A549 (cell line): ENCODE data around the gene HUNK. TPM values are rescaled to one million over a fixed set of nuclear protein-coding genes. Genes with fewer than 3 reads are reported as not detected.

Source experiments
- ATAC-seq, 2 experiments: fragments of 200-7000 bp in 1 of 2; fragments of >200 bp in 1 of 2; cut with Nextera tagmentation in 1 of 2; cut with Tn5 transposase in 1 of 2; 3 replicates each; pipeline versions ENCODE4 v1.8.0 to v1.9.1; 2018 to 2020; ENCODE audit warnings: mild to moderate bottlenecking in 1 of 2, moderate library complexity in 1 of 2
- CTCF ChIA-PET: fragments of 300-600 bp; sonication (Branson Sonifier 250); formaldehyde crosslinking; extraction: SDS; loops from one replicate; lab custom pipeline; 2021; ENCODE audit warnings: antibody characterized with exemption, inconsistent platforms; lab: Yijun Ruan, JAX
- POLR2A ChIA-PET: fragments of 350-600 bp; formaldehyde crosslinking; extraction: SDS; loops from one replicate; lab custom pipeline; 2021; ENCODE audit warnings: antibody characterized with exemption, inconsistent platforms; lab: Yijun Ruan, JAX
- DNase-seq, 2 experiments: peaks; one replicate each; pipeline versions ENCODE4 v3.0.0 to v3.0.0-alpha.2; 2011 to 2016; ENCODE audit warnings: low read depth in 1 of 2, low spot score in 1 of 2
- FAIRE-seq: peaks from 2 replicates; lab custom pipeline; 2011; peaks lifted over from hg19 to GRCh38; lab: Jason Lieb, UNC
- H3K27ac ChIP-seq, 2 experiments: fragments of >200 bp; sonication (Bioruptor Twin); formaldehyde crosslinking; 3 replicates each; pipeline ENCODE4 v1.5.1; 2016 to 2017
- H3K4me1 ChIP-seq: fragments of >200 bp; sonication (Bioruptor Twin); formaldehyde crosslinking; 3 replicates; pipeline ENCODE4 v1.6.1; 2016
- H3K4me2 ChIP-seq: fragments of >200 bp; sonication (Bioruptor Twin); formaldehyde crosslinking; 3 replicates; pipeline ENCODE4 v1.6.1; 2016
- H3K4me3 ChIP-seq: fragments of >200 bp; sonication (Bioruptor Twin); formaldehyde crosslinking; 3 replicates; pipeline ENCODE4 v1.5.1; 2016
- H3K9me3 ChIP-seq: fragments of >200 bp; sonication (Bioruptor Twin); formaldehyde crosslinking; 3 replicates; pipeline ENCODE4 v1.6.1; 2016
- BHLHE40 ChIP-seq: IDR thresholded peaks from 2 replicates; pipeline ENCODE4 v1.6.1; 2012; ENCODE audit warnings: low read depth, low read length, inconsistent platforms
- EHF ChIP-seq: fragments of 250-450 bp; sonication (Bioruptor Pico); IDR thresholded peaks from 2 replicates; pipeline ENCODE4 v1.5.0; 2020; ENCODE audit warnings: mild to moderate bottlenecking
- FOXS1 ChIP-seq: fragments of 250-450 bp; sonication (Bioruptor Pico); IDR thresholded peaks from 2 replicates; pipeline ENCODE4 v1.5.0; 2020; ENCODE audit warnings: mild to moderate bottlenecking, moderate library complexity
- NFE2L2 ChIP-seq: fragments of 150-350 bp; conservative IDR thresholded peaks from 2 replicates; pipeline ENCODE4 v1.6.1; 2014; ENCODE audit warnings: low read length
- NPAS2 ChIP-seq: fragments of 250-450 bp; sonication (Bioruptor Pico); IDR thresholded peaks from 2 replicates; pipeline ENCODE4 v1.8.0; 2022; ENCODE audit warnings: mild to moderate bottlenecking, moderate library complexity, borderline replicate concordance
- POLR2A ChIP-seq: IDR thresholded peaks from 2 replicates; pipeline ENCODE4 v1.6.1; 2012; ENCODE audit warnings: mild to moderate bottlenecking, low read length
- POLR2AphosphoS2 ChIP-seq: conservative IDR thresholded peaks from 2 replicates; pipeline ENCODE4 v1.6.1; 2012; ENCODE audit warnings: low read length, improper control_type of control experiment, inconsistent platforms
- RAD21 ChIP-seq, 2 experiments: fragments of >200 bp in 1 of 2; sonication (Bioruptor Twin) in 1 of 2; formaldehyde crosslinking in 1 of 2; IDR thresholded peaks in 1 of 2; conservative IDR thresholded peaks in 1 of 2; 2 replicates in 1 of 2; 3 replicates in 1 of 2; pipeline ENCODE4 v1.6.1; 2012 to 2018; ENCODE audit warnings: inconsistent platforms in 1 of 2
- SMC3 ChIP-seq: fragments of >200 bp; sonication (Bioruptor Twin); formaldehyde crosslinking; IDR thresholded peaks from 3 replicates; pipeline ENCODE4 v1.6.1; 2018; ENCODE audit warnings: inconsistent platforms
- SREBF2 ChIP-seq: fragments of 450-650 bp; IDR thresholded peaks from 2 replicates; pipeline ENCODE4 v1.6.1; 2014; ENCODE audit warnings: mild to moderate bottlenecking, moderate library complexity
- TP53 ChIP-seq: fragments of 250-450 bp; sonication (Bioruptor Pico); IDR thresholded peaks from 2 replicates; pipeline ENCODE4 v1.5.0; 2021; ENCODE audit warnings: mild to moderate bottlenecking, moderate library complexity
- ZC3H11A ChIP-seq: fragments of 450-650 bp; IDR thresholded peaks from 2 replicates; pipeline ENCODE4 v1.6.1; 2014; ENCODE audit warnings: antibody characterized with exemption, mild to moderate bottlenecking
- ZFP36 ChIP-seq: fragments of 450-650 bp; IDR thresholded peaks from 2 replicates; pipeline ENCODE4 v1.6.1; 2014; ENCODE audit warnings: borderline replicate concordance; ENCODE audit not compliant: partially characterized antibody
- WGBS: methylation state at CpG from one replicate; pipeline ENCODE4 v1.1.6; 2017; ENCODE audit errors: missing lambda C conversion rate; 5-methylcytosine and 5-hydroxymethylcytosine counted together
- polyA plus RNA-seq, 4 experiments: library from polyadenylated mRNA; depleted of rRNA in 3 of 4; stranded (reverse); fragments of >200 nt; fragmentation: RNase III in 1 of 4; extraction: RNeasy Plus Mini Kit Qiagen cat#74134 plus additional on column Dnase treatment in 1 of 4; gene quantifications; 2 replicates in 3 of 4; 3 replicates in 1 of 4; pipeline ENCODE4 v1.2.3, GENCODE V29; 2011 to 2017
- TF ChIP-seq, protein P1 (sequence below): IDR thresholded peaks from 2 replicates; pipeline ENCODE4 v1.6.1; 2012
- TF ChIP-seq, protein P2 (sequence below): fragments of >200 bp; sonication (Bioruptor Twin); formaldehyde crosslinking; IDR thresholded peaks from 2 replicates; pipeline ENCODE4 v1.6.1; 2016

The HUNK gene
- polyA plus RNA-seq, 2 of the 4 experiments (the other 2 are of a cell fraction) = 0.44 to 0.52 TPM

DNA sequence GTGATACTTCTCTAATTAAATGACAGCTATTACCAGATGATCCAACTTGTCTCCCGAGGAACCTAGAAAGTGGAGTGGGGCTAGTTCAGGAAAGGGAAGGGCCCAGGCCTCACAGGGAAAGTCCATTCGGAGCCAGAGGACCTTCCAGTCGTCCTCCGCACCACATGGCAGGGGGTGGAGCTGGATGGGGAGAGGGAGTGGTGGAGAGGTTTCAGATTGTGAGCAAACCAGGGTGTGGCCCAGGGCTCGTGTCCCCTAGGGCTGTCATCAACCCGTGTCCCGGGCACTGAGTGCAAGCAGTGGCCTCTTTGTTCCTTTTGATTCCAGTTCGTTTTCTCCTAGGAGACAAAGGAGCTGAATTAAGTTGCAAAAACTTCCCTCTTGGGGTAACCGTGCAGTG is 114.9 kb downstream of the HUNK start:
- DNase-seq (no peak), FAIRE-seq (no peak), ATAC-seq (no peak)
- Histone ChIP-seq H3K4me3 (no peak overlapping the region), H3K9me3 (no peaks in the 10 kb centered on the region), H3K4me2 (no peak overlapping the region), H3K4me1 (no peaks in the 10 kb centered on the region), H3K27ac (no peak overlapping the region)
- 31% methylated on average over 9 of the region's 9 CpGs for WGBS
- TF ChIP-seq POLR2A (no peak), BHLHE40 (no peak), SMC3 (no peak)
- POLR2A ChIA-PET = no interaction called here
- CTCF ChIA-PET = no interaction called here

DNA sequence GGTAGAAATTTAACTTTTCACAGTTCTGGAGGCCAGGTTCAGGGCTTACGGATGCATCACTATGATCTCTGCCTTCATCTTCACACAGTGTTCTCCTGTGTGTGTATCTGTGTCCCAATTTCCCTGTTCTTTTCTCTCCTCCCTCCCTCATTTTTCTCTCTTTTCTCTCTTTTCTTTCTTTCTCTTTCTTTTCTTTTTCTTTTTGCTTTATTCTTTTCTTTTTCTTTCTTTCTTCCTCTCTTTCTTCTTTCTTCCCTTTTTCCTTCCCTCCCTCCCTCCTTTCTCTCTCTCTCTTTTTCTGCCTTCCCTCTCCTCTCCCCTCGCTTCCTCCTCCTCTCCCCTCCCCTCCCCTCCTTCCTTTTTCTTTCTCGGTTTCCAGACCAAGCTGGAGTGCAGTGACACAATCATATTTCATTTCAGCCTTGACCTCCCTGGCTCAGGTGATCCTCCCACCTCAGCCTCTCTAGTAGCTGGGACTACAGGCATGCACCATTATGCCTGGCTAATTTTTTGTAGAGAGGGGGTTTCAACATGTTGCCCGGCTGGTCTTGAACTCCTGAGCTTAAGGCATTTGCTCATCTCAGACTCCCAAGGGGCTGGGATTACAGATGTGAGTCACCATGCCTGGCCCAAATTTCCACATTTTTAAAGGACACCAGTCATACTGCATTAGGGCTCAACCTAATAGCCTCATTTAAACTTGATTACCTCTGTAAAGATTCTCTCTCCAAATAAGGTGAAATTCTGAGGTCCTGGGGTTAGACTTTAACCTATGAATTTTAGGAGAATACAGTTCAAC is 115.9 kb downstream of the HUNK start:
- ChIA-PET POLR2A (no interaction called here), CTCF (no interaction called here)
- DNase-seq = no peak
- TF ChIP-seq FOXS1 (CRISPR knock-in tag) = no peak
- 76% methylated on average over 3 of the region's 4 CpGs for WGBS
- Histone ChIP-seq H3K4me1 (no peaks in the 10 kb centered on the region), H3K27ac (no peak overlapping the region), H3K9me3 (no peaks in the 10 kb centered on the region), H3K4me2 (no peak overlapping the region), H3K4me3 (no peak overlapping the region)
- no peak for FAIRE-seq
- ATAC-seq = no peak

DNA sequence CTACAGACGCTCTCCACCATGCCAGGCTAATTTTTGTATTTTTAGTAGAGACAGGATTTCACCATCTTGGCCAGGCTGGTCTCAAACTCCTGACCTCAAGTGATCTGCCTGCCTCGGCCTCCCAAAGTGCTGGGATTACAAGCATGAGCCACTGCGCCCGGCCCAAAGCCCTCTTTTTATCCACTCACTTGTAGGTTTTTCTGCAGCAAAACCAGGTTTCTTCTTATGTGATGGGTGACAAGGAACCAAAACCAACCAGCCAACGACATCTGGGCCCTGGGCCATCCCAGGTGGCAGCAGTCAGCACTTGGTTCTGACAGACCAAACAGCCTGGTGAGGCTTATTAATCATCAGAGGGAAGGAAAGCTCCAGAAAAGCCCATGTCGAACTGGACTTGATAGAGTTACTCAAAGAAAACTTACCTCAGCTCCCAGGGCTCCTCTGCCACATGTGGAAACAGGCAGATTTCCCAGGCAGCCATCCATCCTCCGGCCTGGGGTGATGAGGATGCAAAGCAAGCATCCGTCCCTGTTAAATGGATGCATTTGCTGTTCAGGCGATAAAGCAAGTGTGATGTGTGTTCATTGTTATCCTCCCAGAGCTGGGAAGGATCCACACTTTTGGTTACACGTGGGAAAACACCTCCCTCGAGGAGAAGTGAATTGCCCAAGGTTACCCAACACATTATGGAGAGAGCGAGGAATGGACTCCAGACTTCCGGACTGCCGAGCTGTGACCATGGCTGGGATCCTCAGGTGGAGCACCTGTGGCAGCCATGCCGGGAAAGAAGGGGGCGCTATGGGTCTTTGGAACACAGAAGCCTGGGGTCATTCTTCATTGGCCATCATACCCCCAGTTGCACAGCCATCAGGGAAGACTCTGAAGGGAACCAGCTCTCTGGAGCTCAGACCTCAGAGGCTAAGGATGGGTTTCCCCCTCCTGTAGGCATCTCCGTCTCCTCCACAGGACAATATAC is 118.8 kb downstream of the HUNK start:
- FAIRE-seq (no peak), DNase-seq (no peak), ATAC-seq (no peak)
- Histone ChIP-seq H3K4me2 (no peak overlapping the region), H3K4me3 (no peak overlapping the region), H3K9me3 (no peaks in the 10 kb centered on the region), H3K4me1 (no peaks in the 10 kb centered on the region), H3K27ac (no peak overlapping the region)
- 68% methylated on average over 15 of the region's 17 CpGs for WGBS
- CTCF ChIA-PET = interaction anchor here (0.6 kb wide), 1 partner anchor 267 kb away, joined by 3 read pairs; no protein-coding TSS in a partner anchor
- POLR2A ChIA-PET = no interaction called here
- peak in 1 of 2 experiments; percentile 19; a peak in 1 of 5 replicates for TF ChIP-seq RAD21 (conservative IDR thresholded peaks at IDR 0.05 in 1 of 2, IDR thresholded peaks at IDR 0.05 in 1 of 2)
- no peak for TF ChIP-seq ZFP36

DNA sequence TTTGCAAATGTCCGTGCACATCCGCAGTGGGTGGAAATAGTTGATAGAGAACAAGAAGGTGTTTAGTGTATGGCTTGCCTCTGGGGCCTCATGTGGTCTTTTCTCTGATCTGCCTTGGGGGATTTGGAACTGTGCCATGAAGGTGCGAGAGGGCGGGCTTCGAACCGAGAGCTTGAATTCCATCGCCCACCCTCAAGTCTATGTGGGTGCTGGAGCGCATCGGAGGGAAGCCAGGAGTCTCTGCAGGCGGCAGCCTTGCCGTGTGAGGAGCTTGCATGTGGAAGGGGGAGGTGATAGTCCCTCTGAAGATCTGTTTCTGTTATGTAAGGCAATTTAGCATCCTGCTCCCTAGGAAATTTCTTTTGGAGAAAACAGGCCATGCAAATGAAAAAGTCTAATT is 119.6 kb downstream of the HUNK start:
- FAIRE-seq = no peak
- no peaks in the 10 kb centered on the region for H3K4me1 ChIP-seq
- POLR2A ChIA-PET = no interaction called here
- H3K9me3 ChIP-seq = no peaks in the 10 kb centered on the region
- no peak for DNase-seq
- H3K27ac ChIP-seq = no peak overlapping the region
- TF ChIP-seq NPAS2 (CRISPR knock-in tag) (no peak), ZC3H11A (no peak), SREBF2 (no peak), NFE2L2 (no peak), TP53 (CRISPR knock-in tag) (no peak), EHF (CRISPR knock-in tag) (no peak), POLR2AphosphoS2 (no peak)
- TF ChIP-seq, protein P1, sequence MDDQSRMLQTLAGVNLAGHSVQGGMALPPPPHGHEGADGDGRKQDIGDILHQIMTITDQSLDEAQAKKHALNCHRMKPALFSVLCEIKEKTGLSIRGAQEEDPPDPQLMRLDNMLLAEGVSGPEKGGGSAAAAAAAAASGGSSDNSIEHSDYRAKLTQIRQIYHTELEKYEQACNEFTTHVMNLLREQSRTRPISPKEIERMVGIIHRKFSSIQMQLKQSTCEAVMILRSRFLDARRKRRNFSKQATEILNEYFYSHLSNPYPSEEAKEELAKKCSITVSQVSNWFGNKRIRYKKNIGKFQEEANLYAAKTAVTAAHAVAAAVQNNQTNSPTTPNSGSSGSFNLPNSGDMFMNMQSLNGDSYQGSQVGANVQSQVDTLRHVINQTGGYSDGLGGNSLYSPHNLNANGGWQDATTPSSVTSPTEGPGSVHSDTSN = no peak
- TF ChIP-seq, protein P2, sequence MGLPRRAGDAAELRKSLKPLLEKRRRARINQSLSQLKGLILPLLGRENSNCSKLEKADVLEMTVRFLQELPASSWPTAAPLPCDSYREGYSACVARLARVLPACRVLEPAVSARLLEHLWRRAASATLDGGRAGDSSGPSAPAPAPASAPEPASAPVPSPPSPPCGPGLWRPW = no peak
- ATAC-seq = no peak
- H3K4me3 ChIP-seq = no peak overlapping the region
- 75% methylated on average over 11 of the region's 11 CpGs for WGBS
- no peak overlapping the region for H3K4me2 ChIP-seq
- CTCF ChIA-PET = no interaction called here
